HG03159 (cell line): Measurements from ENCODE around the gene SEL1L2.

Experiments
- ATAC-seq: cut with Tn5 transposase; IDR thresholded peaks from one replicate; pipeline ENCODE4 v1.9.1; 2021; ENCODE audit warnings: mild to moderate bottlenecking, moderate library complexity; ENCODE audit not compliant: unreplicated experiment

The SEL1L2 gene

DNA sequence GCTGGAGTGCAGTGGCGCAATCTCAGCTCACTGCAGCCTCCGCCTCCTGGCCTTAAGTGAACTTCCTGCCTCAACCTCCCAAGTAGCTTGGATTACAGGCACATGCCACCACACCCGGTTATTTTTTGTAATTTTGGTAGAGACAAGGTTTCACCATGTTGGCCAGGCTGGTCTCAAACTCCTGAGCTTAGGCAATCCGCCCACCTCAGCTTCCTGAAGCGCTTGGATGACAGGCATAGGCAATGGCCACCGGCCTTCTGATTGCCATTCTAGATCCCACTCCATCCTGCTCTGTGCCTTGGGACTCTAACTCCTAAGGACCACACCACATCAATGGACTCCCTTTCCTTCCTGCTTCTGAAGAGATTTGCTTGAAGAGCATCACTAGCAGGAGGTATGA lies 60.6 kb downstream of the SEL1L2 start:
- ATAC-seq = no peak

DNA sequence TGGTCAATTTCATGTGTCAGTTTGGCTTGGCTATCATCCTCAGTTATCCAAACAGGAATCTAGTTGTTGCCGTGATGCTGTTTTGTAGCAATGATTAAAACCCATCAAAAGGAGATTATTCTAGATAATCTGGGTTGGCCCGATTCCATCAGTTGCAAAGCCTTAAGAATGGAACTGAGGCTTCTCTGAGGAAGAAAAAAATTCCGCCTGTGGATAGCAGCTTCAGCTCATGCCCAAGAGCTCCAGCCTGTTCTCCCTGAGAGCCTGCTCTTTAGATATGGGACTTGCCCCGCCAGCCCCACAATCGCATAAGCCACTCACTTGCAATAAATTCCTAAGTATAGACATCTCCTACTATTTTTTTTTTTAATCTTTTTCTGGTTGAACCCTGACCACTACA lies 61.5 kb downstream of the SEL1L2 start:
- no peak for ATAC-seq

DNA sequence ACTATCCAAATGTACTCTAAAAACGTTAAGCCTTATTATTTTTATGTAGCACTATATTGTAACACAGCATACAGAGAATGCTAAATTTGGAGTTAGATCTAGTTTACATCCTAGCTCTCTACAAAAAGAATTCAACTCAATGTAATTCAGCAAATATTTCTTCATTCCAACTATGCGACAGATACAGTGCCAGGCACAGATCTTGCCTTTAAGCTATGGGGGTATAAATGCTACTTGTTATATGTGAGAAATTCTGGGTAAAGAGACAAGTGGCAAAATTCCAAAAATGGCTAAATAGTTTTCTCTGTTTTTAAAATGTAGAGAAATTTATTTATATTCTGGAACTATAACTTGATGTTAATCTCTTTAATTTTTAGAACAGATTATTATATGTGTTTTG lies 63.2 kb downstream of the SEL1L2 start:
- ATAC-seq = no peak

DNA sequence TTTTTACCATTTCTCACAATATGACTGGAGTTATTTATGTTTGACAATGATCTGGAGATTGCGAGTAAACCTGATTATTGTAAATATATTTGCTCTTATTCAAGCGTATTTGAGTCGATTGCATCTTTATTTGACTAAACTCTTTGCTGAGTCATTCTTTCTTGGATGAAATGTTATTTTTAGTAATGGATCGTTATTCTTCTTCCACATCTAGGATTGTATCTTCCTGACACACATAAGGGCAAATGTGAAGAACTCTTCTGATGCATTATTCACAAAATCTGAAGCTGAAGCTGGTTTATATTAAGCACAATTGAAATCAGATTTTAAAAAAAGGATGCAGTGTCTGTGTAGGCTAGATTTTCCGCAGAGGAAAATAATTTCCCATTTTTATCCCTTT lies 68.2 kb downstream of the SEL1L2 start:
- ATAC-seq = no peak

DNA sequence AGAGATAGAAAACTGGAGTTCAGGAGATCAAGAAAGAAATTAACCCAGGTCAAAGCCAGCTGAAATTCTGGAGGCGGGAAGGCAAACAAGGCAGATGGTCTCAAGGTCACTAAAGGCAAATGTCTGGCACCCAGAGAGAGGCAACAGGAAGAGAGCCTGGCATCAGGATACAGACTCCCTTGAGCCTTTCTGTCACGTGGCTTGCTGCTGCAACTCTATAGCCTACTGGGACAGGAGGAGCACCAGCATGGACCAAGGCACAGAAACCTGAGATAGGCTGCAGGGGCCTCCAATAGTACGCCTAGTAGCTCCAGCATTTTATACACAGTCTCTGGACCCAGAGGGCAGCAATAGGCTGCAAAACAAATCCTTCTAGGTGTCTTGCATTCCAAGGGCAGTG lies 75.1 kb downstream of the SEL1L2 start:
- ATAC-seq = no peak

DNA sequence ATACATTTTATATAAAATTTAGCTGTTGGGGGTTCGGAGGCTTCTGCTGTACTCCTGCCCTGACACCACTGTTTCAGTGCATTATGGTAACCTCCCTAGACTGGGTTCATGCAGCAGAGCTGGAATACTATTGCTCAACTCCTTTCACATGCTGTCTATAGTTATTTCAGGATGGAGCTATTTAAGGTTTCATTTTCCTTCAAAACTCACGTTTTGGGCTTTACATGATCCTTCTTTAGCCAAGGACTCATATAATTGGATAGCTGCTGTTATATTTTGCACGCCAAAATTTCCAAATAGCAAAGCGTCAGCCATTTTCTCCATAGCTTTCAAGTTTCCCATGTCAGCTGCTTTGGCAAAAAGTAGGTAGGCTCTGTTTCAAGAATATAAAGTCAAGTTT lies 76.8 kb downstream of the SEL1L2 start:
- no peak for ATAC-seq

DNA sequence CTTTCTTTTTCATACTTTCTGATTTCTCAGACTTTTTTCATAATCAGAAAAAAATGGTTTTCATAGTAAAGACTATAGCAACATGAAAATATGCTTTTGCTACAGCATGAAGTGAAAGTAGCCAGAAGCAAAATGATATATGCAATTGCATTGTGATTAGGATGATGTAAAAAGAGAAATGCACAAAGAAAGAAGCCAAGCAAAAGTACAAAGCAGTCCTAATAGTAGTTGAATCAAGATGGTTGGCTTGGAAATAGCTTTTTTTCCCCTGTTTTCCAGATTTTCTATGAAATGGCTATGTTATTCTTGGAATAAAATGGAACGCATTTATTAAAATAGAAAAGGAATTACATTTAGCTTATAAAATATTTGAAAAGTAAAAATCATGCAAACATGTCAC lies 77.3 kb downstream of the SEL1L2 start:
- no peak for ATAC-seq

DNA sequence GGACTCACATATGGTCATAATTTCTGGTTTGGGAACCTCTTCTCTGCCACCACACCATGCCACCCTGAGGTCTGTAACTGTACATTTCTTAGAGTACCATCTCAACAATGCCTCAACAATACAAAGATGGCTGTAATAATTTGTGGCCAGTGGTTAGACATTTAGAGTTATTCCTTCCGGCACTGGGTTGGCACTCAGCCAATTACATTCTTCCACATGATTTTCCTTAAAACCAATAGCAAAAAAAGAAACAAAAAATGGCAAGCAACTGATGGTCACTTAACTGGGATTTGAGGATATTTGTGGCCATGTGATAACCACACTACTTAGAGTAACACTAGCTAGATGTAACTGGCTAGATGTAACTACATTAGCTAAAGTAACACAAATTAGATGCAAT lies 79.9 kb downstream of the SEL1L2 start:
- no peak for ATAC-seq

DNA sequence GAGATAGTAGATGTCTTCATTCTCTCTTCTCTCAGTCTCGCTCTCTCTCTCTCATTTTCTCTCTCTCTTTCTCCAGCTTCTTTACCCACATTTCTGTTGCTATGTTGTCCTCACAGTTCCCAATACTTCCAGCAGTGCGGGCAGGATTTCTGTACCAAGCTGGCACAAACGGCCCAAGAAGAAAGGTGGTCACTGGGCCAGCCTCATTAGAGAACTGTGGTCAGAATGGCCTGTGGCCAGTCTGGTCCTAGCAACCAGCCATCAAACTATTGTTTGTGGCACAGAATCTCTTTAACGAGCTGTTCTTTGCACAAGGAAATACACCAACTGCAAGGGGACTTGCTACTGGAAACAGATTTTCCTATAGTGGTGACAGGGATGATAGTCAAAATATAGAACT lies 81.3 kb downstream of the SEL1L2 start:
- no peak for ATAC-seq

DNA sequence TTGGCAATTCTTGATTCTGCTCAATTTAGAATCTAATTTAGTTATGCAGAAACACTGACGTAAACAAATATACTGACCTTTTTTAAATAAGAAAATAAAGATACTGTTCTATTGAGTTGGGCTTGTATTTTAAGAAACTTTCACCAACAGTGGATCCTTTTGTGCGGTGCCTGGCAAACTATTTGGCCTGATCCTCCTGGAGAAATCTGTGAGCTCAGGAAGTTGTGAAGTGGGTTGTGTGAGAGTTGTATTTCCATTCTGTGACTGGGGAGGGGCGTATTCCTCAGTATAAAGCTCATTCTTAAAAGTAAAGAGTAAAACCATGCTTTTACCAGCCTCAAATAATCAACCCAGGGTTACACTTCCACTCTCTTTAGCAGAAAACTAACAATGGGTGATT lies 85.6 kb downstream of the SEL1L2 start:
- no peak for ATAC-seq

DNA sequence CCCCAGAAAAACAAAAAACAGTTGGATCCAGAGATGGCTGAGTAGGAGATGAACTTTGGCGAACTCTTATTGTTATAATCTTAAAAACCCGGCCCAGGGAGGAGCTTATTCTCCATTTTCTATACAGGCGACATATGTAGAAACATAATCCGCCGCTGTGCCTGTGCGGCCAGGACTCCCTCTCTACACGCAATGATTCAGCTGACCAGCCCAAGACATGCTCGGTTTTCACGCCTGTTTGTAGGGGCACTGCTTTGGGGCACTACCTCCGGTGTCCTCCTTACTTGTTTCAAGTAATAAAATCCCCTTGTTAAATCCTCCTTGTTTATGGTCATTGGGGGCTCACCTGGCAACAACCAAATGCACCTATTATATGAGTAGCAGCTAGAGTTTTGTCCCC lies 89.9 kb downstream of the SEL1L2 start:
- no peak for ATAC-seq

DNA sequence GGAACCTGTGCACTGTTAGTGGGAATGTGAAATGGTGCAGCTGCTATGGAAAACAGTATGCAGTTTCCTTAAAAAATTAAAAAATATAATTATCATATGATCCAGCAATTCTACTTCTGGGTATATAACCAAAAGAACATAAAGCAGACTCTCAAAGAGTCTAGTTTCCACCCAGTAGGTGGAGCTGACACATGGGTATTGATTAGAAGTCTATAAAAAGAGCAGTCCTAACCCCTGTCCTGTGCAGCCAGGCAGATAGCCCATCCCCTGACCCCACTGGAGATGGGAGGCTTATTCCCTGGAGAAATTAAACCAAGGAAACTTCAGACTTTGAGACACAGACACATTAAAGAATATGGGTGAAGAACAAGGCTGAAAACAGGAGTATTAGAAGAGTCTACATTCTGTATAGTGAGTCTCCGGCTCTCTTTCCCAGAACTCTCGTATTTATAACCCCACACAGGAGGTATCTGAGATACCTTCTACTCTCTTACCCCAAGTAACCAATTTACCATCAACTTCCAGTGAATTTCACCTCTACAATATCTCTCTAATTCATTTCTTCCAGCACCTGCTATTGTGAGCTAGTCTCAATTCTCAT lies 92.3 kb downstream of the SEL1L2 start:
- ATAC-seq = no peak

DNA sequence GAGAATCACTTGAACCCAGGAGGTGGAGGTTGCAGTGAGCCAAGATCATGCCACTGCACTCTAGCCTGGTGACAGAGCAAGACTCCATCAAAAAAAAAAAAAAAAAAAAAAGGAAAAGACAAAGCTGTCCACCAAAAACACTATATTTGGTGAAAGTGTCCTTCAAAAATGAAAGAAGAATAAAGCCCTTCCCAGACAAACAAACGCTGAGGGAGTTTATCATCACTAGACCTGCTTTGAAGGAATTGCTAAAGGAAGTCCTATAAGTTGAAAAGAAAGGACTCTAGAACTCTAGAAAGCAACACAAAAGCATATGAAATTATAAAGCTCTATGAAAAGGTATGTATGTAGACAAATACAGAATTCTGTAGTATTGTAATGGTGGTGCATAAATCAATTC lies 98.8 kb downstream of the SEL1L2 start:
- no peak for ATAC-seq

DNA sequence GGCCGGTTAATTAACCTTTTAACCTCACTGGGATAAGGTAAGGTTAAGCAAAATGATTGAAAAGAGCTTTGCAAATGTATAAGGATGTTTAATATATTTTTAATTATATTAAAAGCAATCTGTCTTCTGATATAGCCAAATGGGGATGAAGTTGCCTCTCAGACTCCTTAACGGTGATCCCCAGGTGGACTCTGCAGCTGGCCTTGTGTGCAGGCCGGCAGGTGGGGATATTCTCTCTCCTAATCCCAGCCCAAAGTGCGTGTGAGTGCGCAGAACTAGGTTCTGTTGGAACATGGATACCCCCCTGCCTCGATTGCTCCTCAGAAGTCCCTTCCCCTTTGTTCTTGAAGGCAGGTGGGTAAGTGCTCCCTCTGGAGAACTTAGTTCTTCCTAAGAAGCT lies 105.6 kb downstream of the SEL1L2 start:
- ATAC-seq = no peak

DNA sequence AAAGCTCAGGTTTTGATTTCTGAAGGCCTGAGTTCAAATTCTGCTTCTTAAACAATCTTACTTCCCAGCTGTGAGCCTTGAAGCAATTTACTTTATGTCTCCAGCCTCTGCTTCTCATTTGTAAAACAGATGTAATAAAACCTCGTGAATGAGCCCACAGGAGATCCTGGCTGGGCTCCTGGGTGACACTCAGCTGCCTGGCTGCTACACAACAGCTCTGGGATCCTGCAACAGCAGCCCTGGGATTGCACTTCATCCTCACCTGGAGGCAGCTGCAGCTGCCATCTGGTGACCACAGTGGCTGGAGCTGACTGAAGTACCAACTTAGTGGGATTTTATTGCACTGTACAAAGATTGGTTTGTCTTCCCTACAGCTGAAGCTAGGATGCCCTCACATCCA lies 107.0 kb downstream of the SEL1L2 start:
- ATAC-seq = no peak

DNA sequence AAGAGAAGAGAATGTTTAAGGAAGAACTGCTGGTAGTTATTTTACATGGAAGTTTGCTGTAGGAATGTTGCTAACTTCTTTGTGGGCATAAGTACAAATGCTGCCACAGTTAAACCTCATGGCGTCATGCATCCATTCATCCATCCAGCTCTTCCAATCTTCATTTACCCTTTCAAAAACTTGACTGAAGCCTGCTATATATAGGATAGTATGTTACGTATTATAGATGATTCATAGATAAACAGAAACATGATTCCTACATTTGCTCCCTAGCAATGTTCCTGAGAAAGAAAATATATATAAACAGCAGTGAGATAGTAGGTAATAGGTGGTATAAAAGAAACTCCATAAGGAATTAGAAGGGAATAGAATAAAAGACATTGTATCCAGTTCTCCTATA lies 111.8 kb downstream of the SEL1L2 start:
- ATAC-seq = no peak

DNA sequence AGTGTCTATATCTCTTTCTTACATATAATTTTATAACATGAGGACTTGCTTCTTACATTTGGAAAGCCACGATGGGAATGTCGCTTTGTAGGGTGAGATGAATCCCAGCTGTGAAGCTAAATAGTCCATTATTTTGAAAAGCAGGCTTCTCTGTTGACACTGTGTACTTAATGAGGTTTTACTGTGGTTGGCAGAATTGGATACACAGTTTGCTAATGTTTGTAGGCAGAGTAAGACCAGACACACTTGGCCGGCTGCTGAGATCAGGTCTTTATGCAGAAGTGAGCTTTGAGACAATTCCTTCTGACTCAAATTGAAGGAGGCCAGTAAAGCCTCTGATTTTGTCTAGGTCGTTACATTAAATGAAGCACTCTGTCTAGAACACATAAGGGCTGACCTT lies 112.6 kb downstream of the SEL1L2 start:
- no peak for ATAC-seq

DNA sequence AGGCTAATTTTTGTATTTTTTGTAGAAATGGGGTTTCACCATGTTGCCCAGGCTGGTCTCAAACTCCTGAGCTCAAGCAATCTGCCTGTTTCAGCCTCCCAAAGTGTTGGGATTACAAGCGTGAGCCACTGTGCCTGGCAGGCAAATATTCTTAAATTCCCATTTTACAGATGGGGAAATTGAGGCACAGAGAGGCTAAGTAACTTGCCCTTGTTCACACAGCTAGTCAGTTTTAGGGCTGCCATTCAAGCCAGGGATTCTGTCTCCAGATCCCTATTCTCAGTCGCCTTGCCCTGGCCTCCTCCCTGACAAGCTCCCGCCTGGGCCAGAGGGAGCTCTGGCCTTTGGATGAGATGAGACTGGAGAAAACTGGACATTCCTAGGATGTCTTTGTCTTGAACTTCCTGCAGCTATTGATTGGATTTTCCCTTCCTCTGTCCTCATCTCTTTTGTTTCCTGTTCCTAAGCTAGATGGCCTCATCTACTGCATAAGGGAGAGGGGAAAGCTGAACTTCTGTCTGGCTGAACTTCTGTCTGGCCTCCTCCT lies 115.1 kb downstream of the SEL1L2 start:
- ATAC-seq = no peak

DNA sequence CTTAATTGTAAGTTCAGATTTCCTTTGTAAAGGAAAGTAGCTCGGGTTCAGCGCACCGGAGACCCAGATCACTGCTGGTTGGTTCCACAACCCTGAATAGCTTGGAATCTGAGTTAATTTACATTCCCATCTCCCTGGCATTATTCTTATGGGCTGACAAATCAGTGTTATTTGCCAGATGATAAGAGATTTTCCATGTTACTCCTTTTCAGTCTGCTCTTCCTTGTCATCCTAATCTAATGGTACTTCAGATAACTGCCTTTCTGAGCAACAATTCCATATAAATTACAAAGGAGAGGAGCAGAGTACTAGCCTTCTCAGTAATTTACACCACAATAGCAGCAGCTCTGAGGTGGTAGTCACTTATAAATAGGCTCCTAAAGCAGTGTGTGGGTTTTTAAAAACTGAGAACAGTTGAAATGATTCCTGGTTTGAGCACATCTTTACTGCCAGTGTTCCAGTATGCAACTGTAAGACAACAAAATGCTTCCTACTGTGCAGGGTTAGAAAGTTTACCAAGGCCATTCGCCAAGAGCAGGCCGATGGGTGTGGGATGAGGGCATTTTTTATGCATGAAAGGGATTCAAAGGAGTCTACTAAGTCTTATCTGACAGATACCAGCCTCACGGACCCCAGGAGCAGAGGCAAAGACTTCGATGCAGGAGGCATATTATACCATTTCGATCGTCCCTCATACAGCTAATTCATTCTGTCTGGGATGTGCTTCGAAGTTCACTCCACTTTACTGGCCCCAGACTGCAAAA lies 115.8 kb downstream of the SEL1L2 start:
- ATAC-seq = no peak

DNA sequence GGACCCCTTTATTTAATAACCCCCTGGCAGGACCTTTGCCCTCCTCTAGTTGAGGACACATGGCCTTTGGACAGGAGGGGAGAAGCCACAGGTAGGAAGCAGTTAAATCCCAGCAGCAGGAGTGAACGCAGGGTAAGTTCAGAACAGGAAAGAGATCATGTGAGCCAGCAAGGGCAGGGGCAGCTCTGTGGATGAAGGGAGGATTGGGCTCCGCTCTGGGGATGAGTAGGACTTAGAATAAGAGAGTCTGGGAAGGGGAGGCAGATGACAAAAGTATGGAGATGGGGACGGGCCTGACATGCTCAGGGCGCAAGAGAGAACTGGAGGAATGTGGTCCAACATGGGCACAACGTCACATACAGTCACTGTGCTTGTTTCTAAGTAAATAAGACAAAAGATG lies 116.6 kb downstream of the SEL1L2 start:
- no peak for ATAC-seq

DNA sequence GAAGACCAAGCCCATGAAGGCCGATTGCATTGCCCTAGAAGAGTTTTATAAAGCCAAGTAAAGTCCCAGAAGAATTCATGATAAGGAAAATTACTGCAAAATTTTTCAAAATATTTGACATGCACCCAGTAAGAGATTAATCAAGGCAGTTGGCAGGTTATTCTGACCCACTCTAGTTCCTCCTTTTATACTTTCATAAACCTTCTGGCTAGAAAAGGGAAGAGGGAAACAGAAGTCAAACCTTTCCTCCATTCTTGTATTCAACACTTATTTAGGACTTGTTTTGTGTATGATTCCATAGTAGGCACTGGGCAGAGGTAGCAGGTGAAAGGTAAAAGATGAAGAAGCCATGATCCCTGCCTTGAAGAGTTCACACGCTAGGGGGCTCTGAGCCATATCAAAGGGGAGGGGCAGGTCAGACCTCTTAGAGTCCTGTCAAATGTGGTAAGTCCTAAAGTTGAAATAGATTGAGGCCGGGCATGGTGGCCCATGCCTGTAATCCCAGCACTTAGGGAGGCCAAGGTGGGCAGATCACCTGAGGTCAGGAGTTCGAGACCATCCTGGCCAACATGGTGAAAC lies 120.2 kb downstream of the SEL1L2 start:
- no peak for ATAC-seq

DNA sequence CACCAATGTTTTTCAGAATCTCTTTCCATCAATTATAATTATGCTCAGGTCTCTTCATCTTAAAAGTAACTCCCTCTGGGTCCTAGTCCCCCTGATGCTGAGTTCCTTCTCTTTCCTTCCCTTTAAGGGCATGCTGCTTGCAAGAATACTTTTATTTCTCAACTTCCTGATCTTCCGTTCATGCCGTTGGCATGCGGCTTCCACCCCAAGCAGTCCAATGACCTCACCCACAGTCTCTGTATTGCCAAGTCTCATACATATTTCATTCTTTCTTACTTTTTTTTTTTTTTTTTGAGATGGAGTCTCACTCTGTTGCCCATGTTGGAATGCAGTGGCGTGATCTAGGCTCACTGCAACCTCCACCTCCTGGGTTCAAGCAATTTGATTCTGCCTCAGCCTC lies 122.1 kb downstream of the SEL1L2 start:
- ATAC-seq = no peak
